DND-41 (cell line): ENCODE measurements around the gene DZIP1.

Source experiments
- ATAC-seq: fragments of 200-7000 bp; cut with Tn5 transposase; 3 replicates; pipeline ENCODE4 v1.9.1; 2021; ENCODE audit warnings: low read depth; ENCODE audit not compliant: insufficient read depth
- DNase-seq: peaks from one replicate; pipeline ENCODE4 v3.0.0-alpha.2; 2020
- H2AFZ ChIP-seq: 2 replicates; pipeline ENCODE4 v1.6.0; 2012; ENCODE audit warnings: low read depth, low read length
- H3K27ac ChIP-seq: 2 replicates; pipeline ENCODE4 v1.5.1; 2012; ENCODE audit warnings: low read length, inconsistent platforms
- H3K27me3 ChIP-seq: fragments of 200-600 bp; sonication (generic); 2 replicates; pipeline ENCODE4 v1.6.0; 2012; ENCODE audit warnings: low read length, mild to moderate bottlenecking, inconsistent platforms; ENCODE audit not compliant: insufficient read depth, poor library complexity
- H3K36me3 ChIP-seq: 2 replicates; pipeline ENCODE4 v1.5.1; 2012; ENCODE audit warnings: low read length, inconsistent platforms; ENCODE audit not compliant: insufficient read depth
- H3K4me1 ChIP-seq: 2 replicates; pipeline ENCODE4 v1.5.1; 2012; ENCODE audit warnings: mild to moderate bottlenecking, low read length; ENCODE audit not compliant: insufficient read depth
- H3K4me2 ChIP-seq: 2 replicates; pipeline ENCODE4 v1.6.0; 2012; ENCODE audit warnings: mild to moderate bottlenecking, moderate library complexity, low read length, inconsistent platforms; ENCODE audit not compliant: insufficient read depth
- H3K4me3 ChIP-seq, 2 experiments: fragments of 200-600 bp in 1 of 2; shearing (Covaris generic) in 1 of 2; 2 replicates each; pipeline ENCODE4 v1.5.1; 2012 to 2016; ENCODE audit warnings: inconsistent platforms in 2 of 2, low read length in 2 of 2, mild to moderate bottlenecking in 2 of 2, low read depth in 1 of 2, moderate library complexity in 1 of 2
- H3K79me2 ChIP-seq: 2 replicates; pipeline ENCODE4 v1.6.0; 2012; ENCODE audit warnings: low read length, inconsistent platforms; ENCODE audit not compliant: insufficient read depth
- H3K9ac ChIP-seq: 2 replicates; pipeline ENCODE4 v1.6.0; 2012; ENCODE audit warnings: low read depth, mild to moderate bottlenecking, inconsistent platforms, low read length, moderate library complexity
- H3K9me3 ChIP-seq: 2 replicates; pipeline ENCODE4 v1.5.1; 2012; ENCODE audit warnings: low read length, moderate library complexity, mild to moderate bottlenecking, inconsistent platforms; ENCODE audit not compliant: insufficient read depth, severe bottlenecking
- H4K20me1 ChIP-seq: 2 replicates; pipeline ENCODE4 v1.6.0; 2012; ENCODE audit warnings: low read length; ENCODE audit not compliant: insufficient read depth
- EZH2 ChIP-seq: IDR thresholded peaks from 3 replicates; pipeline ENCODE4 v1.6.1; 2012; ENCODE audit warnings: borderline replicate concordance, low read depth, mild to moderate bottlenecking, moderate library complexity, low read length, inconsistent platforms; ENCODE audit not compliant: severe bottlenecking
- TF ChIP-seq, protein P1 (sequence below): IDR thresholded peaks from 2 replicates; pipeline ENCODE4 v1.5.1; 2012; ENCODE audit warnings: borderline replicate concordance, low read length, moderate library complexity, mild to moderate bottlenecking; ENCODE audit not compliant: poor library complexity, severe bottlenecking; ENCODE audit errors: extremely low read depth

Gene DZIP1

DNA sequence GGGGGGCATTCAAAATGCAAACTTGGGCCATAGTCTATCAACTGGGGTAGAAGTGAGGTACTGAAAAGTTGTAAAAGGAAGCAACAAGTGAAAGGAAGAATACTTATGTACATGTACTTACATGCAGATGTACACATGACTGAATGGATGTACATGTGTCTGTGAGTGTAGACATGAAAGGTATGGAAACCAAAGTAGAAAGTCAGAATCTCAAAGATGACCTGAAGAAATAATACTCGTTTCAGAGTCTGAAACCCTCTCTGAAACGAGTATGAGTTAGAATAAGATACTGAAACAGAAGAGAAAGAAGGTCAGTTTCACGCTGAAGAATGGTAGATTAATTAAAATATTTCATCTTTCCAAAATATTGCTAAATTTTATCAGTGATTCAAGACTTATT is 13.9 kb downstream of the DZIP1 start:
- TF ChIP-seq EZH2 = no peak

DNA sequence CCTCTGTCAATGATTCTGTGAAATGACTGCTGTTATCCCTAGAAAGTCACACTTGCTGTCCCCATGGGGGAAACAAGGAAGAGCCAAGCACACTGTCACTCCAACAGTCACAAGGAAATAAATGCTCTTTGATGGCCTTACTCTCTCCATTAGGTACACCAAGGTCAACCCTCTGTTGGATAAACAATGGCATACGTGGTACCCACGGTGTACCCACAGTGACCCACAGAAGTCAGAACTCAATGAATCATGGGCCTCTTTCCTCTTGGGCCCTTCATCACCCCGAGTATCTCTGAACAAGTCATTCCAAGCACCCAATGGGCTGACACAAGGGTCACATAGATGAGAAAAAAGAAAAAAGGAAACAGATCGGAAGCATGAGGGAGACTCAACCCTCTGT is 15.4 kb downstream of the DZIP1 start:
- H3K4me2 ChIP-seq = no peak overlapping the region
- no peaks in the 10 kb centered on the region for H3K79me2 ChIP-seq
- DNase-seq = no peak
- H3K36me3 ChIP-seq = no peaks in the 10 kb centered on the region
- no peaks in the 10 kb centered on the region for H3K4me1 ChIP-seq
- no peak overlapping the region for H2AFZ ChIP-seq
- TF ChIP-seq, protein P1, sequence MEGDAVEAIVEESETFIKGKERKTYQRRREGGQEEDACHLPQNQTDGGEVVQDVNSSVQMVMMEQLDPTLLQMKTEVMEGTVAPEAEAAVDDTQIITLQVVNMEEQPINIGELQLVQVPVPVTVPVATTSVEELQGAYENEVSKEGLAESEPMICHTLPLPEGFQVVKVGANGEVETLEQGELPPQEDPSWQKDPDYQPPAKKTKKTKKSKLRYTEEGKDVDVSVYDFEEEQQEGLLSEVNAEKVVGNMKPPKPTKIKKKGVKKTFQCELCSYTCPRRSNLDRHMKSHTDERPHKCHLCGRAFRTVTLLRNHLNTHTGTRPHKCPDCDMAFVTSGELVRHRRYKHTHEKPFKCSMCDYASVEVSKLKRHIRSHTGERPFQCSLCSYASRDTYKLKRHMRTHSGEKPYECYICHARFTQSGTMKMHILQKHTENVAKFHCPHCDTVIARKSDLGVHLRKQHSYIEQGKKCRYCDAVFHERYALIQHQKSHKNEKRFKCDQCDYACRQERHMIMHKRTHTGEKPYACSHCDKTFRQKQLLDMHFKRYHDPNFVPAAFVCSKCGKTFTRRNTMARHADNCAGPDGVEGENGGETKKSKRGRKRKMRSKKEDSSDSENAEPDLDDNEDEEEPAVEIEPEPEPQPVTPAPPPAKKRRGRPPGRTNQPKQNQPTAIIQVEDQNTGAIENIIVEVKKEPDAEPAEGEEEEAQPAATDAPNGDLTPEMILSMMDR = no peak
- no peak for TF ChIP-seq EZH2
- H3K9ac ChIP-seq = no peak overlapping the region
- no peaks in the 10 kb centered on the region for H3K27me3 ChIP-seq
- no peaks in the 10 kb centered on the region for H4K20me1 ChIP-seq
- no peak overlapping the region for H3K27ac ChIP-seq
- H3K9me3 ChIP-seq = no peaks in the 10 kb centered on the region
- no peak overlapping the region for H3K4me3 ChIP-seq
- ATAC-seq = no peak

More for the DNA sequence above, 13.9 kb downstream of the DZIP1 start:
- Histone ChIP-seq H3K4me2 (no peak overlapping the region), H3K79me2 (no peaks in the 10 kb centered on the region), H3K9me3 (no peaks in the 10 kb centered on the region), H3K4me3 (no peak overlapping the region), H3K36me3 (no peaks in the 10 kb centered on the region), H3K27ac (no peak overlapping the region), H4K20me1 (no peaks in the 10 kb centered on the region), H3K9ac (no peak overlapping the region), H2AFZ (no peak overlapping the region), H3K4me1 (no peaks in the 10 kb centered on the region), H3K27me3 (no peaks in the 10 kb centered on the region)
- no peak for ATAC-seq
- DNase-seq = no peak

DNA sequence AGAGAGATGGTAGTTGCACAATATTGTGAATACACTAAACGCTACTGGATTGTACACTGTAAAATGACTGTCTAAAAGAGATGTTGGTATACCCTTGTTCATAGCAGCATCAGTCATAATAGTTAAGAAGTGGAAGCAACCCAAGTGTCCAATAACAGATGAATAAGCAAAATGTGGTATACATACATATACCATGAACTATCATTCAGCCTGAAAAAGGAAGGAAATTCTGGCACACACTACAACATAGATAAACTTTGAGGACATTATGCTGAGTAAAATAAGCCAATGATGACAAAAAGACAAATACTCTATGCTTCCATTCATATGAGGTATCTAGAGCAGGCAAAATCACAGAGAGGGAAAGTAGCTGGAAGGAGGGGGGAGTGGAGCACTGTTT is 16.0 kb downstream of the DZIP1 start:
- no peaks in the 10 kb centered on the region for H4K20me1 ChIP-seq
- no peak overlapping the region for H3K9ac ChIP-seq
- H3K4me3 ChIP-seq = no peak overlapping the region
- ATAC-seq = no peak
- no peaks in the 10 kb centered on the region for H3K36me3 ChIP-seq
- H3K79me2 ChIP-seq = no peaks in the 10 kb centered on the region
- H2AFZ ChIP-seq = no peak overlapping the region
- no peaks in the 10 kb centered on the region for H3K4me1 ChIP-seq
- H3K27ac ChIP-seq = no peak overlapping the region
- TF ChIP-seq, protein P1 = no peak
- TF ChIP-seq EZH2 = no peak
- H3K27me3 ChIP-seq = no peaks in the 10 kb centered on the region
- DNase-seq = no peak
- no peaks in the 10 kb centered on the region for H3K9me3 ChIP-seq
- H3K4me2 ChIP-seq = no peak overlapping the region

DNA sequence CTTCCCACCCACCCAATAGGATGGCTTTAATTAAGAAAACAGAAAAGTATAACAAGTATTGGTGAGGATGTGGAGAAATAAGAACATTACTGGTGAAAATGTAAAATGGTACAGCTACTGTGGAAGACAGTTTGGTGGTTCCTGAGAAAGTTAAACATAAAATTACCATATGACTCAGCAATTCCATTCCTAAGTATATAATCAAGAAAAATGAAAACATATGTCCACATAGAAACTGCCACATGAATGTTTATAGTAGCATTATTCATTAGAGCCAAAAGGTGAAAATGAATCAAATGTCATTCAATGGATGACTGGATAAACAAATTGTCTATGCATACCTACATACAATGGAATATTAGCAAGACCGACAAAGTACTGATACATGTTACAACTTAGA is 16.9 kb downstream of the DZIP1 start:
- TF ChIP-seq, protein P1 = no peak
- no peak for TF ChIP-seq EZH2
- Histone ChIP-seq H3K4me1 (no peaks in the 10 kb centered on the region), H3K36me3 (no peaks in the 10 kb centered on the region), H3K4me3 (no peak overlapping the region), H3K9ac (no peak overlapping the region), H3K9me3 (no peaks in the 10 kb centered on the region), H3K4me2 (no peak overlapping the region), H3K27me3 (no peaks in the 10 kb centered on the region), H3K27ac (no peak overlapping the region), H3K79me2 (no peaks in the 10 kb centered on the region), H2AFZ (no peak overlapping the region), H4K20me1 (no peaks in the 10 kb centered on the region)
- DNase-seq (no peak), ATAC-seq (no peak)
